Loucy (cell line): ENCODE results near the gene CLDN2.

ENCODE experiments used
- EZH2phosphoT487 ChIP-seq: fragments of 200-600 bp; IDR thresholded peaks from 2 replicates; pipeline ENCODE4 v1.6.1; 2018; ENCODE audit warnings: antibody characterized with exemption, mild to moderate bottlenecking, moderate library complexity, borderline replicate concordance
- TF ChIP-seq, protein P1 (sequence below): fragments of 200-600 bp; sonication (generic); conservative IDR thresholded peaks from 2 replicates; pipeline ENCODE4 v1.5.1; 2014; ENCODE audit warnings: mild to moderate bottlenecking, antibody characterized with exemption, low read length

DNA sequence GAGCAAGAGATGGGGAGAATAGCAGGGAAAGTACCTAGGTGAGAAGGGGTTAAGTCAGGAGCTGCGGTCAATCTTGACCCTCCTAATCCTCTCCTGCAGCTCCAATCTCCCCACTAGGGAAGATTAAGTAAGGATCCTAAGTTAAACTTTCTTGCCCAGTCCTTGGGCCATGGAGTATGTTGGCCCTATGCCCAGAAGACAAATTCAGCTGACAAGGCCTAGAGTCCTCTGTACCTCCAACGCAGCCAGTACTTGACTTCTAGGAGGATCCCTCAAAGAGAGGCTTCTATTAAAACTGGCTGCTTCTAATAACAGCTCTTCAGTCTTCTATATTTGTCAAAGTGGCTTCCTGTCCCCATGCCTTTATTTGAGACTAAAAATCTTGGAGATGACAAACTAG is 1.4 kb downstream of the CLDN2 start:
- TF ChIP-seq, protein P1, sequence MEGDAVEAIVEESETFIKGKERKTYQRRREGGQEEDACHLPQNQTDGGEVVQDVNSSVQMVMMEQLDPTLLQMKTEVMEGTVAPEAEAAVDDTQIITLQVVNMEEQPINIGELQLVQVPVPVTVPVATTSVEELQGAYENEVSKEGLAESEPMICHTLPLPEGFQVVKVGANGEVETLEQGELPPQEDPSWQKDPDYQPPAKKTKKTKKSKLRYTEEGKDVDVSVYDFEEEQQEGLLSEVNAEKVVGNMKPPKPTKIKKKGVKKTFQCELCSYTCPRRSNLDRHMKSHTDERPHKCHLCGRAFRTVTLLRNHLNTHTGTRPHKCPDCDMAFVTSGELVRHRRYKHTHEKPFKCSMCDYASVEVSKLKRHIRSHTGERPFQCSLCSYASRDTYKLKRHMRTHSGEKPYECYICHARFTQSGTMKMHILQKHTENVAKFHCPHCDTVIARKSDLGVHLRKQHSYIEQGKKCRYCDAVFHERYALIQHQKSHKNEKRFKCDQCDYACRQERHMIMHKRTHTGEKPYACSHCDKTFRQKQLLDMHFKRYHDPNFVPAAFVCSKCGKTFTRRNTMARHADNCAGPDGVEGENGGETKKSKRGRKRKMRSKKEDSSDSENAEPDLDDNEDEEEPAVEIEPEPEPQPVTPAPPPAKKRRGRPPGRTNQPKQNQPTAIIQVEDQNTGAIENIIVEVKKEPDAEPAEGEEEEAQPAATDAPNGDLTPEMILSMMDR = no peak
- TF ChIP-seq EZH2phosphoT487 = no peak
